Loucy (cell line): ENCODE results near the gene RNF125.

Source experiments
- H2AFZ ChIP-seq: fragments of 200-600 bp; sonication (generic); 2 replicates; pipeline ENCODE4 v1.6.0; 2016; ENCODE audit warnings: antibody characterized with exemption, mild to moderate bottlenecking, low read length, moderate library complexity
- H3F3A ChIP-seq: fragments of 200-600 bp; 2 replicates; pipeline ENCODE4 v1.6.0; 2016; ENCODE audit warnings: antibody characterized with exemption, low read depth, mild to moderate bottlenecking
- H3K27me3 ChIP-seq: fragments of 200-600 bp; sonication (generic); 2 replicates; pipeline ENCODE4 v1.6.1; 2014; ENCODE audit warnings: low read length, mild to moderate bottlenecking; ENCODE audit not compliant: insufficient read depth, poor library complexity, severe bottlenecking
- H3K36me3 ChIP-seq: fragments of 200-600 bp; sonication (generic); 2 replicates; pipeline ENCODE4 v1.6.1; 2016; ENCODE audit warnings: low read length; ENCODE audit not compliant: insufficient read depth
- H3K4me1 ChIP-seq: fragments of 200-600 bp; sonication (generic); 2 replicates; pipeline ENCODE4 v1.5.1; 2014; ENCODE audit warnings: low read length, mild to moderate bottlenecking; ENCODE audit not compliant: insufficient read depth, poor library complexity, severe bottlenecking
- H3K4me2 ChIP-seq: fragments of 200-600 bp; sonication (generic); 2 replicates; pipeline ENCODE4 v1.6.0; 2014; ENCODE audit warnings: antibody characterized with exemption, low read length, low read depth, mild to moderate bottlenecking; ENCODE audit not compliant: poor library complexity, severe bottlenecking
- H3K4me3 ChIP-seq: fragments of 200-600 bp; sonication (generic); 2 replicates; pipeline ENCODE4 v1.5.1; 2014; ENCODE audit warnings: low read length, mild to moderate bottlenecking, mixed read lengths; ENCODE audit not compliant: poor library complexity, severe bottlenecking
- H3K79me2 ChIP-seq: fragments of 200-600 bp; sonication (generic); 2 replicates; pipeline ENCODE4 v1.6.1; 2014; ENCODE audit warnings: low read length; ENCODE audit not compliant: insufficient read depth
- H3K9ac ChIP-seq: fragments of 200-600 bp; sonication (generic); 2 replicates; pipeline ENCODE4 v1.6.0; 2014; ENCODE audit warnings: mild to moderate bottlenecking, low read depth, low read length, moderate library complexity; ENCODE audit not compliant: poor library complexity, severe bottlenecking
- H3K9me2 ChIP-seq: fragments of 200-600 bp; sonication (generic); replicated peaks from 2 replicates; pipeline ENCODE4 v1.6.1; 2016; ENCODE audit warnings: low read depth, low read length, mixed read lengths
- H3K9me3 ChIP-seq: fragments of 200-600 bp; sonication (generic); 2 replicates; pipeline ENCODE4 v1.6.1; 2014; ENCODE audit warnings: mild to moderate bottlenecking, antibody characterized with exemption, low read length, low read depth; ENCODE audit not compliant: insufficient read depth
- H4K20me1 ChIP-seq: fragments of 200-600 bp; sonication (generic); 2 replicates; pipeline ENCODE4 v1.6.0; 2014; ENCODE audit warnings: antibody characterized with exemption, low read length, mild to moderate bottlenecking; ENCODE audit not compliant: insufficient read depth, poor library complexity, severe bottlenecking
- CTCF ChIP-seq: fragments of 200-600 bp; sonication (generic); conservative IDR thresholded peaks from 2 replicates; pipeline ENCODE4 v1.5.1; 2014; ENCODE audit warnings: mild to moderate bottlenecking, antibody characterized with exemption, low read length
- EZH2phosphoT487 ChIP-seq: fragments of 200-600 bp; IDR thresholded peaks from 2 replicates; pipeline ENCODE4 v1.6.1; 2018; ENCODE audit warnings: antibody characterized with exemption, mild to moderate bottlenecking, moderate library complexity, borderline replicate concordance

Gene RNF125

GRCh38 chr18:31979714-31980113, 38.9 kb upstream of the RNF125 start:
- no peak for TF ChIP-seq EZH2phosphoT487
- no peak for TF ChIP-seq CTCF
- Histone ChIP-seq H3K9me3 (no peaks in the 10 kb centered on the region), H3K9ac (no peak overlapping the region), H3K9me2 (no peaks in the 10 kb centered on the region), H3K36me3 (no peaks in the 10 kb centered on the region), H3K79me2 (no peaks in the 10 kb centered on the region), H3F3A (no peaks in the 10 kb centered on the region), H3K4me2 (no peak overlapping the region), H3K27me3 (no peaks in the 10 kb centered on the region), H2AFZ (no peak overlapping the region), H4K20me1 (no peaks in the 10 kb centered on the region), H3K4me3 (no peak overlapping the region), H3K4me1 (peaks cover 18% of the 10 kb centered on the region)

DNA sequence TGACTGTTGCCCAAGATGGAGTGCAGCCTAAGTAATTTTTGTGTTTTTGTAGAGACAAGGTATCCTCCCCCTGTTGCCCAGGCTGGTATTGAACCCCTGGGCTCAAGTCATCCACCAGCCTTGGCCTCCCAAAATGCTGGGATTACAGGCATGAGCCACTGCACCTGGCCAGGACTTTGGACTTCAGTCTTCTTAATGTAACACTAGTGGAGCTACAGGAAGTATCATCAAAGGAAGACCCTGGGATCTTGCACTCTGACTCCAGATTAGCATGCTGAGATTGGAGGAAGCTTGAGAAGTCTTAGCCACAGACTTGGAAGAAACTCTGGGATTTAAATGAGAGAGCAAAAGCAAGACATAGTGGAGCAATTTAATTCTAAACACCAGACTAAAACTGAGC, 37.8 kb upstream of the RNF125 start:
- H3F3A ChIP-seq, result no peaks in the 10 kb centered on the region
- peaks cover 18% of the 10 kb centered on the region for H3K4me1 ChIP-seq
- H3K27me3 ChIP-seq, result no peaks in the 10 kb centered on the region
- no peaks in the 10 kb centered on the region for H3K9me3 ChIP-seq
- TF ChIP-seq CTCF (no peak), EZH2phosphoT487 (no peak)
- no peaks in the 10 kb centered on the region for H4K20me1 ChIP-seq
- H3K79me2 ChIP-seq, result no peaks in the 10 kb centered on the region
- H3K4me2 ChIP-seq, result no peak overlapping the region
- no peak overlapping the region for H3K9ac ChIP-seq
- no peak overlapping the region for H3K4me3 ChIP-seq
- H3K9me2 ChIP-seq, result no peaks in the 10 kb centered on the region
- no peaks in the 10 kb centered on the region for H3K36me3 ChIP-seq
- H2AFZ ChIP-seq, result no peak overlapping the region

DNA sequence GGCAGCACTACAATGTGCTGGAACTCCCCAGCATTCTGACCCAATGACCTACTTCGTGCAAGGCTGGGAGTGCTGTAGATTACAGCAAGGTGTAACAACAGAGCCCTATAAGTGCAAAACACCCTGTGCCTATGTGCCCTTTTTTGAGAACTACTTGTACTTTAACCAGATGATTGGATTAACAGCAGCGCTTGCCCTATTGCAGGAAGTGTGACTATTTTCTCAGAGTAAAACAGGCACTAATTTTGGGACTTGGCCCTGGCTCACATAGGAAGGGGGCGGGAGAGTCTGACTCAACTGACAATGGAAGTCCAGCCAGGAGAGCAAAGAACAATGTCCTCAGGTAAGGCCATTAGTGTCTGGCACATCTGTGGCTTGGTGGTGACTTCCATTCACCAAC, 35.6 kb upstream of the RNF125 start:
- Histone ChIP-seq H3K4me3 (no peak overlapping the region), H3K79me2 (no peaks in the 10 kb centered on the region), H3K4me1 (peaks cover 18% of the 10 kb centered on the region), H4K20me1 (no peaks in the 10 kb centered on the region), H2AFZ (no peak overlapping the region), H3K9ac (no peak overlapping the region), H3K4me2 (no peak overlapping the region), H3K9me2 (no peaks in the 10 kb centered on the region), H3K9me3 (no peaks in the 10 kb centered on the region), H3K27me3 (no peaks in the 10 kb centered on the region), H3F3A (no peaks in the 10 kb centered on the region), H3K36me3 (no peaks in the 10 kb centered on the region)
- no peak for TF ChIP-seq EZH2phosphoT487
- no peak for TF ChIP-seq CTCF
